Measurements from ENCODE around the gene CDH15. TPM values are rescaled to one million over a fixed set of nuclear protein-coding genes. Genes with fewer than 3 reads are reported as not detected.

The CDH15 gene
- total and polyA plus RNA-seq, 9 donors, result 0.10 to 0.45 (median 0.30) TPM; not detected in 5

- H3K27me3 ChIP-seq, result no peaks in the 10 kb centered on the region
- TF ChIP-seq POLR2A (IDR thresholded peaks at IDR 0.05) (no peak), EP300 (IDR thresholded peaks at IDR 0.05) (no peak), CTCF (IDR thresholded peaks at IDR 0.05) (no peak)
- no peaks in the 10 kb centered on the region for H3K9me3 ChIP-seq
- intact Hi-C loops (cut with DNase I), result no loop called here
- H3K4me1 ChIP-seq (ENCODE audit: insufficient read depth), result no peaks in the 10 kb centered on the region
- 94 to 98% (median 95%) methylated on average over 21 to 25 of the region's 25 CpGs for WGBS, 3 donors
- DNase-seq, result peak in 2 of 5 donors; percentile 10 to 24
- no peaks in the 10 kb centered on the region for H3K36me3 ChIP-seq
- H3K4me3 ChIP-seq, result no peak overlapping the region
- no peak overlapping the region for H3K27ac ChIP-seq
Measured at GRCh38 chr16:89133457-89134127, 38.0 kb upstream of the CDH15 start.

- 91 to 95% (median 92%) methylated on average over 20 of the region's 20 CpGs for WGBS, 3 donors
- Histone ChIP-seq H3K27ac (no peak overlapping the region), H3K9me3 (no peaks in the 10 kb centered on the region), H3K4me1 (ENCODE audit: insufficient read depth) (no peaks in the 10 kb centered on the region), H3K4me3 (no peak overlapping the region), H3K36me3 (no peaks in the 10 kb centered on the region), H3K27me3 (no peaks in the 10 kb centered on the region)
- peak in 1 of 5 donors; percentile 15 for DNase-seq
- TF ChIP-seq CTCF (IDR thresholded peaks at IDR 0.05), result no peak
- no peak for TF ChIP-seq EP300 (IDR thresholded peaks at IDR 0.05)
- no peak for TF ChIP-seq POLR2A (IDR thresholded peaks at IDR 0.05)
- intact Hi-C loops (cut with DNase I), result no loop called here
Measured at GRCh38 chr16:89134269-89134668, 37.3 kb upstream of the CDH15 start.

DNA sequence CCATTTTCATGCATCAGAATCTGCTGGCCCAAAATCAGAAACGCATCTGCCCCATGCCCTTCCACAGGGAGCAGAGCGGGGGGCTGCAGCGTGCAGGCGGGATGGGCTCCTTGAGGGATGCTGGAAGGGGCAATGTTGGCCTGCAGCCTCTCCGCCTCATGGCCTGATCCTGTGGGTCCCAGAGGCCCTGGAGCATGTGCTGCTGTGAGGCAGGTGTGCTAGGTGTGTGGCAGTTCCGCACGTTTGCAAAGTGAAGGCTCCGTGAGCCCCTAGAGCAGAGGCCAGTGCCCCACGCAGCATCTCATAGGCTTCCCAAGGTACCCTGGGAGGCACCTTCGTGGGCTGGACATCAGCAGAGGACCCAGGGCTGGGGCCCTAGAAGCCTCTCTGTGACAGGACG, 36.4 kb upstream of the CDH15 start:
- no peak overlapping the region for H3K4me3 ChIP-seq
- intact Hi-C loops (cut with DNase I), result no loop called here
- no peaks in the 10 kb centered on the region for H3K4me1 ChIP-seq (ENCODE audit: insufficient read depth)
- H3K27ac ChIP-seq, result no peak overlapping the region
- no peaks in the 10 kb centered on the region for H3K27me3 ChIP-seq
- peak in 2 of 5 donors; percentile 9 to 21 for DNase-seq
- no peaks in the 10 kb centered on the region for H3K9me3 ChIP-seq
- no peak for TF ChIP-seq CTCF (IDR thresholded peaks at IDR 0.05)
- no peak for TF ChIP-seq EP300 (IDR thresholded peaks at IDR 0.05)
- TF ChIP-seq POLR2A (IDR thresholded peaks at IDR 0.05), result no peak
- 93 to 94% (median 94%) methylated on average over 11 of the region's 11 CpGs for WGBS, 3 donors
- no peaks in the 10 kb centered on the region for H3K36me3 ChIP-seq

DNA sequence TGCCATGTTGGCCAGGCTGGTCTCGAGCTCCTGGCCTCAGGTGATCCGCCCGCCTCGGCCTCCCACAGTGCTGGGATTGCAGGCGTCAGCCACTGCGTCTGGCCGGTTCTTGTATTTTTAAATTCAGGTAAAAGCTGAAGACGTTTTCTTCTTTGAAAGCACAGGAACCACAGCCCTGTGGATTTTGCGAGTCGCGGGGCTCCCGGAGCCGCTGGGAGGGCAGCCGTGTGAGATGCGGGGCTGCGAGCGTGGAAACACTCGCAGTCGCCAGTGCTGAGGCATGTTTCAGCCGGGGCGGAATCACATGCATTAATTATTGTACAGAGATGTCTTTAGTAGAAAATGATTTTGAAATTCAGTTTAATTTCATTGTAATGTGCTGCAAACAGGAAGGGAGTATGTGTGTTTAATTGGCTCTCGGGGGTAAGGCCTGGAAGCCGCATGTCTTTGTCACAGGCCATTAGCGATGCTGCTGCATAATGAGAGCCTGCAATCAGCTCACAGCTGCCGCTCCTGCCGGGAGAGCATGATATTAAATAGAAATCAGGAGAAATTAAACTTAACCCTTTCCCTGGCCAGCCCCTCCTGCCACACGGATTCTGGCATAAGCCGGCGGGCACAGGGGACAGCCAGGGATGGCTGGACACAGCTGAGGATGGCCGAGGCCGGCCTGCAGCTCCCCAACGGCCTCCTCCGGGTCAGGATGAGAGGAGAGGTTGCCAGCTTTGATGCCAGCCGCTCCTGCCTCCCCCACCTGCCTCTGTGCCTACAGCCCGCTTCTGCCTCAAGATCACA, 35.4 kb upstream of the CDH15 start:
- Histone ChIP-seq H3K27me3 (no peaks in the 10 kb centered on the region), H3K4me1 (ENCODE audit: insufficient read depth) (no peaks in the 10 kb centered on the region), H3K4me3 (no peak overlapping the region), H3K9me3 (no peaks in the 10 kb centered on the region), H3K36me3 (no peaks in the 10 kb centered on the region), H3K27ac (no peak overlapping the region)
- no peak for TF ChIP-seq CTCF (IDR thresholded peaks at IDR 0.05)
- TF ChIP-seq POLR2A (IDR thresholded peaks at IDR 0.05), result no peak
- intact Hi-C loops (cut with DNase I), result no loop called here
- 88 to 91% (median 89%) methylated on average over 35 of the region's 35 CpGs for WGBS, 3 donors
- peak in 2 of 5 donors; percentile 7 to 10 for DNase-seq

Measured in ovary (tissue), 9 donors.